ENCODE measurements around the gene TMEM214. TPM values are rescaled to one million over a fixed set of nuclear protein-coding genes. Genes with fewer than 3 reads are reported as not detected.

TMEM214 gene
- total RNA-seq, 4 donors from 2014 or later = 26.7 to 47.7 (median 35.3) TPM

DNA sequence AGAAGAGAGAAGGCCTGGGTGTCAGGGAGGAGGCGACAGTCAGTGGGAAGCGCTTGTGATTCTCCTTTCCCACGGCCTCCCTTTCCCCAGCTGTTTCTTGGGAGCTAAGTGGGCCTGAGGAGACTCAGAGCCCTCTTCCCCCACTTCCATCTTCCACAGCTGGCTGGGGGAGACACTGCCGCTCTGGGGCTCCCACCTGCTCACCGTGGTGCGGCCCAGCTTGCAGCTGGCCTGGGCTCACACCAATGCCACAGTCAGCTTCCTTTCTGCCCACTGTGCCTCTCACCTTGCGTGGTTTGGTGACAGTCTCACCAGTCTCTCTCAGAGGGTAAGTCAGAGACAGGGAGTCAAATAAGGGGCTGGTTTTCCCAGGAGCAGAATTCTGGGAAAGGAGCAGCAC, 7.1 kb downstream of the TMEM214 start:
- TF ChIP-seq POLR2A (IDR thresholded peaks at IDR 0.05; ENCODE audit: low read depth) = no peak
- TF ChIP-seq, protein P1, sequence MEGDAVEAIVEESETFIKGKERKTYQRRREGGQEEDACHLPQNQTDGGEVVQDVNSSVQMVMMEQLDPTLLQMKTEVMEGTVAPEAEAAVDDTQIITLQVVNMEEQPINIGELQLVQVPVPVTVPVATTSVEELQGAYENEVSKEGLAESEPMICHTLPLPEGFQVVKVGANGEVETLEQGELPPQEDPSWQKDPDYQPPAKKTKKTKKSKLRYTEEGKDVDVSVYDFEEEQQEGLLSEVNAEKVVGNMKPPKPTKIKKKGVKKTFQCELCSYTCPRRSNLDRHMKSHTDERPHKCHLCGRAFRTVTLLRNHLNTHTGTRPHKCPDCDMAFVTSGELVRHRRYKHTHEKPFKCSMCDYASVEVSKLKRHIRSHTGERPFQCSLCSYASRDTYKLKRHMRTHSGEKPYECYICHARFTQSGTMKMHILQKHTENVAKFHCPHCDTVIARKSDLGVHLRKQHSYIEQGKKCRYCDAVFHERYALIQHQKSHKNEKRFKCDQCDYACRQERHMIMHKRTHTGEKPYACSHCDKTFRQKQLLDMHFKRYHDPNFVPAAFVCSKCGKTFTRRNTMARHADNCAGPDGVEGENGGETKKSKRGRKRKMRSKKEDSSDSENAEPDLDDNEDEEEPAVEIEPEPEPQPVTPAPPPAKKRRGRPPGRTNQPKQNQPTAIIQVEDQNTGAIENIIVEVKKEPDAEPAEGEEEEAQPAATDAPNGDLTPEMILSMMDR (IDR thresholded peaks at IDR 0.05) = no peak
- no peak for TF ChIP-seq POLR2AphosphoS5 (IDR thresholded peaks at IDR 0.05)
- no peak for TF ChIP-seq EP300 (IDR thresholded peaks at IDR 0.05)
- Histone ChIP-seq H3K4me1 (peaks cover 3 to 23% (median 17%) of the 10 kb centered on the region in 4 donors), H3K36me3 (peaks cover 42 to 69% (median 68%) of the 10 kb centered on the region in 4 donors), H3K4me3 (no peak overlapping the region), H3K9me3 (no peaks in the 10 kb centered on the region), H3K27ac (replicated peaks in 1 of 4) (no peak overlapping the region), H3K27me3 (no peaks in the 10 kb centered on the region)
- intact Hi-C loops (cut with DNase I) = no loop called here
- 95% methylated on average over 6 of the region's 7 CpGs for WGBS
- DNase-seq (ENCODE audit: extremely low spot score) = no peak

DNA sequence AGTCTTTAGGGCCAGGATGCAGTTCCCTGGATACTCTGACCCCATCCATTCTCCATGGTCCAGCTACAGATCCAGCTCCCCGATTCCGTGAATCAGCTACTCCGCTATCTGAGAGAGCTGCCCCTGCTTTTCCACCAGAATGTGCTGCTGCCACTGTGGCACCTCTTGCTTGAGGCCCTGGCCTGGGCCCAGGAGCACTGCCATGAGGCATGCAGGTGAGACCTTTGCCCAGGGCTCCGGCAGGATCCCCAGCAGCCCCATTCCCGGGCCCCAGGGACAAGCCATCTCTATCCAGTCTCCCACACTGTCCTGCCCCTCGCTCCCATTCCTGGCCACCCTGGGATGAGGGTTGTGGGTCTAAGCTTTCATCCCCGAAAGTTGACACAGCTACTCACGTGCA, 7.5 kb downstream of the TMEM214 start:
- intact Hi-C loops (cut with DNase I) = no loop called here
- Histone ChIP-seq H3K27ac (replicated peaks in 1 of 4) (no peak overlapping the region), H3K27me3 (no peaks in the 10 kb centered on the region), H3K9me3 (no peaks in the 10 kb centered on the region), H3K4me1 (peaks cover 0 to 19% (median 13%) of the 10 kb centered on the region in 4 donors), H3K4me3 (no peak overlapping the region), H3K36me3 (peaks cover 42 to 65% (median 64%) of the 10 kb centered on the region in 4 donors)
- 100% methylated on average over 5 of the region's 8 CpGs for WGBS
- TF ChIP-seq POLR2A (IDR thresholded peaks at IDR 0.05; ENCODE audit: low read depth) = no peak
- TF ChIP-seq, protein P1 (IDR thresholded peaks at IDR 0.05) = no peak
- DNase-seq (ENCODE audit: extremely low spot score) = no peak

DNA sequence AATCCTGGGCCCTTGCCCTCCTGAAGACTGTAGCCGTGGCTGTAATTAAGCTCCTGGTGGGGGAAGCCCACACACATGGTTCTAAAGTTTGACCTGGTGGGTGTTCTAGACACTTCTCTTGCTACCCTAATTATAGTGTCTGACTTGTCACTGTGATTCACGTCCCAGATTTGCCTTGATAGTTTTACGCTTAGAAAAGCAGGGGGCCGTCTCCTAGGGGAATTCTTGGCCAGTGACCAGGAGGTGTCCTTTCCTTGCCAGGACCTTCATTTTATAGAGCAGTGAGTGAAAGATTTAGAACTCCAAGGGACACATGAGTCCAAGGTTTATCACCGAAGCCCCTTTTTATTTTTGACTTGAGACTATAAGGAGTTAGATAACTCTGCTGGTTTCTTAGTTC, 9.0 kb downstream of the TMEM214 start:
- H3K4me1 ChIP-seq = peaks cover 0 to 17% (median 10%) of the 10 kb centered on the region in 4 donors
- 43% methylated on average over 5 of the region's 5 CpGs for WGBS
- DNase-seq (ENCODE audit: extremely low spot score) = no peak
- no peaks in the 10 kb centered on the region for H3K9me3 ChIP-seq
- intact Hi-C loops (cut with DNase I) = no loop called here
- H3K27me3 ChIP-seq = no peaks in the 10 kb centered on the region
- H3K36me3 ChIP-seq = peaks cover 37 to 50% (median 49%) of the 10 kb centered on the region in 4 donors
- TF ChIP-seq POLR2A (IDR thresholded peaks at IDR 0.05; ENCODE audit: low read depth) = no peak
- no peak for TF ChIP-seq EP300 (IDR thresholded peaks at IDR 0.05)
- TF ChIP-seq, protein P1 (IDR thresholded peaks at IDR 0.05) = no peak
- no peak for TF ChIP-seq POLR2AphosphoS5 (IDR thresholded peaks at IDR 0.05)
- no peak overlapping the region for H3K4me3 ChIP-seq
- peak overlapping the region in 2 of 4 donors; percentile 7 to 42 for H3K27ac ChIP-seq (replicated peaks in 1 of 4)

DNA sequence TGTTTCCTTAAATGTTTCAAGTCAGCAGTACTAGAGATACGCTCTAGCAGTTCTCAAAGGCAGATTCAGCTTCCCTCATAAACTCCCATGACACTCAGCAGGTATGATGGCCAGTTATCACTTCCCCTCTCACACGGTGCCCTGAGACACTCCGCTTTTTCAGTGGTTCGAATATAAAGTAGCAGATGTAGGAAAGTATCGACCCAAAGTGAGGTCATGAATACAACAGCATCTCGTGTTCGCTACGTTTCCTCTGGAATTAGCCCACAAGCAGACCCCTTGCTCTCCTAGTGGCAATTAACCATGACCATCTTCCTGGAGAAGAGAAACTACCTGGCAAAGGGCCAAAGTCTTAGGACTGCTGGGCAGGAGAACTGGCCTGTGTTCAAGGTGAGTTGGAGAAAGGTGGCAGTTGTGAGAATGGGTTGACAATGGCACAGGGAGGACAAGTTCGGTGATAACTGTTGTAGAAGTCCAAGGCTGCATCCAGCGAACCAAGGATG, 9.4 kb downstream of the TMEM214 start:
- no peaks in the 10 kb centered on the region for H3K27me3 ChIP-seq
- TF ChIP-seq EP300 (IDR thresholded peaks at IDR 0.05) = no peak
- TF ChIP-seq POLR2AphosphoS5 (IDR thresholded peaks at IDR 0.05) = peak in 1 of 2 donors; percentile 8
- peaks cover 0 to 17% (median 10%) of the 10 kb centered on the region in 4 donors for H3K4me1 ChIP-seq
- intact Hi-C loops (cut with DNase I) = no loop called here
- H3K27ac ChIP-seq (replicated peaks in 1 of 4) = peak overlapping the region in 1 of 4 donors; percentile 7
- WGBS = 74% methylated on average over 10 of the region's 10 CpGs
- no peaks in the 10 kb centered on the region for H3K9me3 ChIP-seq
- DNase-seq (ENCODE audit: extremely low spot score) = no peak
- no peak overlapping the region for H3K4me3 ChIP-seq
- H3K36me3 ChIP-seq = peaks cover 32 to 46% (median 45%) of the 10 kb centered on the region in 4 donors

DNA sequence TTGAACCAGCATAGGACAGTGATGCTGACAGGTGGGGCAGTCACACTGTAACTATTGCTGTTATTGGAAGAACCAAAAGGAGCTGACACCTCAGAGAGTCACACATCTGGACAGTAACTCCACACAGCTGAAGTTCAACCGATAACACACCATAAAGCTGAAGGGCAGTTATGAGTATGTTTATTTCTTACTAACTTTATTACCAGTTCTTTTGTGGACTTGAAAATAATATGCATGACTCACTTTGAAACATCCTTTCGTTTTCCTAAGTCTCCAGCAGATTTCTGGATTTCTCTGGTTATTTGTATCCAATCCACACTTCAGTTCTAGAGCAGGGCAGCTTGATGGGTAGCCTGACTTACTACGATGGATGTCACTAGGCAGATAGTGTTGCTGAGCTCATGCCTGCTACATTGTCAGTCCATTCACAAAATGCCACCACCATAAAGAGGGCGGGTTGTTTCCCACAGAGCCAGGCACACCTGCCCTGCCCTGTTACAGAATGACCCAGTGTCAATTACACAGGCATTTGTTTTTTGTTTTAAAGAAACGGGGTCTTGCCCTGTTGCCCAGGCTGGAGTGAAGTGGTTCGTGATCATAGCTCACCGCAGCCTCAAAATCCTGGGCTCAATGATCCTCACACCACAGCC, 10.3 kb downstream of the TMEM214 start:
- Histone ChIP-seq H3K9me3 (no peaks in the 10 kb centered on the region), H3K36me3 (peaks cover 23 to 37% (median 36%) of the 10 kb centered on the region in 4 donors), H3K4me3 (no peak overlapping the region), H3K27me3 (no peaks in the 10 kb centered on the region), H3K27ac (replicated peaks in 1 of 4) (no peak overlapping the region), H3K4me1 (peaks cover 0 to 17% (median 10%) of the 10 kb centered on the region in 4 donors)
- DNase-seq (ENCODE audit: extremely low spot score) = no peak
- intact Hi-C loops (cut with DNase I) = no loop called here
- TF ChIP-seq EP300 (IDR thresholded peaks at IDR 0.05) = no peak
- no peak for TF ChIP-seq POLR2AphosphoS5 (IDR thresholded peaks at IDR 0.05)
- TF ChIP-seq, protein P1 (IDR thresholded peaks at IDR 0.05) = no peak
- no peak for TF ChIP-seq POLR2A (IDR thresholded peaks at IDR 0.05; ENCODE audit: low read depth)
- 94% methylated on average over 7 of the region's 7 CpGs for WGBS

Measured in esophagus muscularis mucosa (tissue), 4 donors.